A673 (cell line): ENCODE data around the gene TRIM38. TPM values are rescaled to one million over a fixed set of nuclear protein-coding genes. Genes with fewer than 3 reads are reported as not detected.
A peak's percentile ranks its signal among the peaks of the same experiment; 100 is the strongest.

ENCODE experiments used
- BruUV-seq: library from RNA; stranded (reverse); fragments of 400-500 nt; replicated peaks from 2 replicates; lab custom pipeline; 2021; lab: Mats Ljungman, UMichigan
- CTCF ChIA-PET: fragments of 300-600 bp; sonication (Branson Sonifier 250); formaldehyde crosslinking; loops from one replicate; lab custom pipeline; 2022; ENCODE audit warnings: antibody characterized with exemption; lab: Charles Lee
- POLR2A ChIA-PET: fragments of 300-600 bp; sonication (Branson Sonifier 250); formaldehyde crosslinking; loops from one replicate; lab custom pipeline; 2022; ENCODE audit warnings: antibody characterized with exemption; ENCODE audit not compliant: low non-redundant PET; lab: Charles Lee
- DNase-seq: peaks from one replicate; pipeline ENCODE4 v3.0.0-alpha.2; 2015; ENCODE audit warnings: low spot score
- H3K27ac ChIP-seq: fragments of 200-600 bp; sonication (generic); 2 replicates; pipeline ENCODE4 v1.5.1; 2016; ENCODE audit warnings: mixed run types, low read depth, mild to moderate bottlenecking, mixed read lengths, antibody characterized with exemption, low read length; ENCODE audit not compliant: poor library complexity, severe bottlenecking
- H3K27me3 ChIP-seq: fragments of 200-600 bp; sonication (generic); replicated peaks from 2 replicates; pipeline ENCODE4 v1.6.1; 2017; ENCODE audit warnings: mixed run types, low read depth, mild to moderate bottlenecking, mixed read lengths, antibody characterized with exemption, low read length; ENCODE audit not compliant: insufficient read depth, poor library complexity
- H3K36me3 ChIP-seq: fragments of 200-600 bp; sonication (generic); 2 replicates; pipeline ENCODE4 v1.6.1; 2016; ENCODE audit warnings: mixed run types, mild to moderate bottlenecking, mixed read lengths, antibody characterized with exemption, low read length; ENCODE audit not compliant: insufficient read depth, poor library complexity, severe bottlenecking
- H3K4me1 ChIP-seq: fragments of 200-600 bp; sonication (generic); 2 replicates; pipeline ENCODE4 v1.6.1; 2017; ENCODE audit warnings: mixed run types, mild to moderate bottlenecking, mixed read lengths, antibody characterized with exemption, low read length; ENCODE audit not compliant: insufficient read depth, poor library complexity, severe bottlenecking
- H3K4me3 ChIP-seq: fragments of 200-600 bp; sonication (generic); 2 replicates; pipeline ENCODE4 v1.5.1; 2016; ENCODE audit warnings: low read depth, mixed run types, mild to moderate bottlenecking, mixed read lengths, low read length; ENCODE audit not compliant: poor library complexity, severe bottlenecking
- H3K9me3 ChIP-seq: fragments of 200-600 bp; sonication (generic); 2 replicates; pipeline ENCODE4 v1.6.1; 2016; ENCODE audit warnings: mixed run types, low read depth, mild to moderate bottlenecking, mixed read lengths, antibody characterized with exemption, low read length; ENCODE audit not compliant: poor library complexity, severe bottlenecking
- EZH2 ChIP-seq: fragments of 200-600 bp; sonication (generic); IDR thresholded peaks from 2 replicates; pipeline ENCODE4 v1.6.1; 2017; ENCODE audit warnings: borderline replicate concordance, low read depth, mild to moderate bottlenecking, mixed read lengths, antibody characterized with exemption, low read length; ENCODE audit not compliant: poor library complexity, severe bottlenecking
- intact Hi-C: fragments of 100-400 bp; cut with micrococcal nuclease; formaldehyde crosslinking; loops from one replicate; pipeline ENCODE4 v1.10.0; 2022; ENCODE audit not compliant: unreplicated experiment
- total RNA-seq: library from RNA; stranded (reverse); gene quantifications from 2 replicates; pipeline ENCODE4 v1.2.3, GENCODE V29; 2021
- TF ChIP-seq, protein P1 (sequence below): fragments of 300-800, 200-600 bp; sonication (generic); conservative IDR thresholded peaks from 2 replicates; pipeline ENCODE4 v1.5.1; 2017; ENCODE audit warnings: low read depth, mild to moderate bottlenecking, antibody characterized with exemption, low read length, moderate library complexity, mixed read lengths

TRIM38 gene
- total RNA-seq, 1 experiment from 2014 or later = 9.7 TPM

DNA sequence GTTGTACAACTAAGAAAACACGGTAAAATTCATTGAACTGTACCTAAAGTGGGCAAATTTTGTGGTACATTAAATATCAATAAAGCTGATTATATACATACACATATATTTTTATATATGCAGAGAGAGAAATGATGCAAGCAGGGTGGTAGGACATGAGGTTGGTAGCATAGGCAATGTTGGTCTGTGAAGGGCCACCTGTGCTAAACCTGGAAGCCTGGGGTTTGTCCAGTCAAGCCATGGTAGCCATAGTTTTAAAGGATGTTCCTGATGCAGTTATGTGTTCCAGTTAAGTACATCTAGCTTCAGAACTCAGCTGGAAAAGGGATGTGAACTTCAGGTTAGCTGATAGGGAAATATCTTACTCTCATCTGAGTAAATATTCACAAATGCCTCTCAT, 60.1 kb downstream of the TRIM38 start:
- intact Hi-C loops = loop anchor here (10.0 kb wide), 2 partner anchors 182 to 1112 kb away; a partner anchor contains a TSS
- CTCF ChIA-PET = no interaction called here
- Histone ChIP-seq H3K9me3 (no peaks in the 10 kb centered on the region), H3K27me3 (no peaks in the 10 kb centered on the region), H3K4me1 (peaks cover 13% of the 10 kb centered on the region), H3K27ac (peak overlapping the region; percentile 95), H3K36me3 (no peaks in the 10 kb centered on the region), H3K4me3 (peak overlapping the region; percentile 68)
- POLR2A ChIA-PET = interaction anchor here (3.1 kb wide), 1 partner anchor 9 kb away, joined by 71 read pairs; a partner anchor contains a TSS
- no peak for TF ChIP-seq EZH2
- TF ChIP-seq, protein P1, sequence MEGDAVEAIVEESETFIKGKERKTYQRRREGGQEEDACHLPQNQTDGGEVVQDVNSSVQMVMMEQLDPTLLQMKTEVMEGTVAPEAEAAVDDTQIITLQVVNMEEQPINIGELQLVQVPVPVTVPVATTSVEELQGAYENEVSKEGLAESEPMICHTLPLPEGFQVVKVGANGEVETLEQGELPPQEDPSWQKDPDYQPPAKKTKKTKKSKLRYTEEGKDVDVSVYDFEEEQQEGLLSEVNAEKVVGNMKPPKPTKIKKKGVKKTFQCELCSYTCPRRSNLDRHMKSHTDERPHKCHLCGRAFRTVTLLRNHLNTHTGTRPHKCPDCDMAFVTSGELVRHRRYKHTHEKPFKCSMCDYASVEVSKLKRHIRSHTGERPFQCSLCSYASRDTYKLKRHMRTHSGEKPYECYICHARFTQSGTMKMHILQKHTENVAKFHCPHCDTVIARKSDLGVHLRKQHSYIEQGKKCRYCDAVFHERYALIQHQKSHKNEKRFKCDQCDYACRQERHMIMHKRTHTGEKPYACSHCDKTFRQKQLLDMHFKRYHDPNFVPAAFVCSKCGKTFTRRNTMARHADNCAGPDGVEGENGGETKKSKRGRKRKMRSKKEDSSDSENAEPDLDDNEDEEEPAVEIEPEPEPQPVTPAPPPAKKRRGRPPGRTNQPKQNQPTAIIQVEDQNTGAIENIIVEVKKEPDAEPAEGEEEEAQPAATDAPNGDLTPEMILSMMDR = no peak
- BruUV-seq = no TSS peak
- no peak for DNase-seq

DNA sequence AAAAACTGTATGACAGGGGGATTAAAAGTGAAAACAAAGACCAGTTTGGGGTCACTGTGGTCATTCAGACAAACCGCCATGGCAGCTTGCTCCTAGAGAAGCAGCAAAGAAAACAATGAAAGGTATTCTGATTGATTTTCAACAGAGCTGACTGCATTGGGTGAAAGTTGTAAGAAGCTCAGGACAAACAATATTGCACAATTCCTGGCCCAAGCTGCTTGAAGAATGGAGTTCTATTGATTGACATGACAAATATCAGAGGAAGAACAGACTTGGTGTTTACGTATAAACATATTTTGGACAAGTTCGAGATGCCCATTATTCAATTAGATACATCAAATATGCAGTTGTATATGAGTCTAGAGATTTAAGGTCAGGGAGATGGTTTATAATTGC, 62.0 kb downstream of the TRIM38 start:
- no peaks in the 10 kb centered on the region for H3K9me3 ChIP-seq
- intact Hi-C loops = loop anchor here (10.0 kb wide), 2 partner anchors 180 to 1110 kb away; a partner anchor contains a TSS
- no peak overlapping the region for H3K4me3 ChIP-seq
- peaks cover 23% of the 10 kb centered on the region for H3K4me1 ChIP-seq
- no TSS peak for BruUV-seq
- ChIA-PET CTCF (no interaction called here), POLR2A (interaction anchor here (0.8 kb wide), 1 partner anchor 15 kb away, joined by 3 read pairs; no protein-coding TSS in a partner anchor)
- no peak for TF ChIP-seq EZH2
- TF ChIP-seq, protein P1 = no peak
- no peaks in the 10 kb centered on the region for H3K36me3 ChIP-seq
- DNase-seq = no peak
- H3K27me3 ChIP-seq = no peaks in the 10 kb centered on the region
- H3K27ac ChIP-seq = no peak overlapping the region

DNA sequence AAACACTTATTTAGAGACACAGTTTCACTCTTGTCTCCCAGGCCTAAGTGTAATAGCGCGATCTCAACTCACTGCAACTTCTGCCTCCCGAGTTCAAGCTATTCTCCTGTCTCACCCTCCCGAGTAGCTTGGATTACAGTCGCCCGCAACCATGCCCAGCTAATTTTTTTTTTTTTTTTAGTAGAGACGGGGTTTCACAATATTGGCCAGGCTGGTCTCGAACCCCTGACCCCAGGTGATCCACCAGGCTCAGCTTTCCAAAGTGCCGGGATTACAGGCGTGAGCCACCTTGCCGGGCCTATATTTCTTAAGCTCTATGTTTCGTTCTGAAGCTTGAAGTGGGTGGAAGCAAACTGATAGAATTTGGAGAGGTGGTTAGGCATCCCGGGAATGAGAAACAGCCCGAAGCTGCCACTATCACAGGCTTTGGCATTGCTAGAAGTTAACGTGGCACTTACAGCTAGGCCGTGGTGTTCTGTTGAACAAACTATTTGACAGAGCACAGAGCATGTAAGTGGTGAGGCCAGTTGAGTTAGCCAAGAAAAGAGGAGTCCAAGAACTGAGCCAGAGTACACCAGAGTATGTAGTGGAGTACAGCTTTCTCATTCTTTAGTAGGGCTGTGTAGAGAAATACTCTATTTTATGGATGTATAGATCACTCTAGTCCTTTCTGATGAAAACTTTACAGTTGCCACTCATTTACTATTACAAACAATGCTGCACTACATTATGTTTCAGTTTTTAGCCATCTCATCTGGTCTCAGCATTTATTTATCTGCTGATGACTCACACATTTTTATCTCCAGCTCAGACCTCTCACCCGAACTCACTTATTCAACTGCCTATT, 62.7 kb downstream of the TRIM38 start:
- BruUV-seq = no TSS peak
- CTCF ChIA-PET = interaction anchor here (0.8 to 1.3 kb wide), 2 partner anchors 8 to 134 kb away, joined by 3 read pairs; no protein-coding TSS in a partner anchor

More for the DNA sequence above, 62.7 kb downstream of the TRIM38 start:
- Histone ChIP-seq H3K9me3 (no peaks in the 10 kb centered on the region), H3K27me3 (no peaks in the 10 kb centered on the region), H3K4me1 (peaks cover 28% of the 10 kb centered on the region), H3K4me3 (peak overlapping the region; percentile 52), H3K27ac (peak overlapping the region; percentile 82), H3K36me3 (no peaks in the 10 kb centered on the region)
- intact Hi-C loops = loop anchor here (10.0 kb wide), 2 partner anchors 180 to 1110 kb away; a partner anchor contains a TSS
- TF ChIP-seq EZH2 = no peak
- TF ChIP-seq, protein P1 = no peak
- DNase-seq = peak; percentile 29
- POLR2A ChIA-PET = interaction anchor here (0.8 kb wide), 1 partner anchor 14 kb away, joined by 3 read pairs; no protein-coding TSS in a partner anchor
